ENCODE measurements around the gene FANCM.

DNA sequence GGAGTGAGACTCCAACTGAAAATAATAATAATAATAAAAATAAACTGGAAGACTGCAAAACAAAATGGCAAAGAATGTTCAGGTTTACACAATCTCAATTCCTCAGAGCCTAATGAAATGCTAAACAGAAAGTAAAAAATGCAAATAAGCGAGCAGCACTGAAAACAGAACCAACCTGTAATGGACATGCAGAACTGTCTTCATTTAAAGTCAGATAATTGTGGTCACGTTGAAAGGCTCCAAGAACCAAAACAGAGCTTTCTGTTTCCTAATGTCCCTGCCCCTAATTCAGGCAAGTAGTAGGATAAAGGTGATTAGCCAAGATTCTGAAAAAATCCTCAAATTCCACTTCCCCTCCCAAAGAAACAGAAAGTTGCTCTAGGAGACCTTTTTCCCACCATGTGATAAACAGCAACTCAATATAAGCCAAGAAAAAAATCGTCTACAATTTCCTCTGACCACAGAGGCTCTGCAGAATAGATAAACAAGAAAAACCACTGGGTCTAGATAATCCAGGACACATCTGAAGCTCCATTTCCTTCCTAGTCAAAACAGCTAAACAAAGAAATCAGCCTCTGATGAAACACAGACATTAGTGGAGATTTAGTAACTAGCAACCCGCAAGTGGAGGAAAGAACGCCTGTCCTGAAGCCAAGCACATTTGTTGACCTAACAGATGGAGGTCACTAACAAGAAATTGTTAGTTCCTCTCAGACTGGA lies 114.3 kb downstream of the FANCM start:
- TF ChIP-seq TAF1 (IDR thresholded peaks at IDR 0.05; ENCODE audit: borderline replicate concordance, insufficient read depth, low read length), result no peak
- TF ChIP-seq POLR2AphosphoS5 (IDR thresholded peaks at IDR 0.05; ENCODE audit: low read depth, low read length), result no peak
- no peak for TF ChIP-seq FOXP2 (optimal IDR thresholded peaks at IDR 0.05; ENCODE audit: borderline replicate concordance, extremely low read depth, extremely low read length, insufficient read depth)
- TF ChIP-seq, protein P1, sequence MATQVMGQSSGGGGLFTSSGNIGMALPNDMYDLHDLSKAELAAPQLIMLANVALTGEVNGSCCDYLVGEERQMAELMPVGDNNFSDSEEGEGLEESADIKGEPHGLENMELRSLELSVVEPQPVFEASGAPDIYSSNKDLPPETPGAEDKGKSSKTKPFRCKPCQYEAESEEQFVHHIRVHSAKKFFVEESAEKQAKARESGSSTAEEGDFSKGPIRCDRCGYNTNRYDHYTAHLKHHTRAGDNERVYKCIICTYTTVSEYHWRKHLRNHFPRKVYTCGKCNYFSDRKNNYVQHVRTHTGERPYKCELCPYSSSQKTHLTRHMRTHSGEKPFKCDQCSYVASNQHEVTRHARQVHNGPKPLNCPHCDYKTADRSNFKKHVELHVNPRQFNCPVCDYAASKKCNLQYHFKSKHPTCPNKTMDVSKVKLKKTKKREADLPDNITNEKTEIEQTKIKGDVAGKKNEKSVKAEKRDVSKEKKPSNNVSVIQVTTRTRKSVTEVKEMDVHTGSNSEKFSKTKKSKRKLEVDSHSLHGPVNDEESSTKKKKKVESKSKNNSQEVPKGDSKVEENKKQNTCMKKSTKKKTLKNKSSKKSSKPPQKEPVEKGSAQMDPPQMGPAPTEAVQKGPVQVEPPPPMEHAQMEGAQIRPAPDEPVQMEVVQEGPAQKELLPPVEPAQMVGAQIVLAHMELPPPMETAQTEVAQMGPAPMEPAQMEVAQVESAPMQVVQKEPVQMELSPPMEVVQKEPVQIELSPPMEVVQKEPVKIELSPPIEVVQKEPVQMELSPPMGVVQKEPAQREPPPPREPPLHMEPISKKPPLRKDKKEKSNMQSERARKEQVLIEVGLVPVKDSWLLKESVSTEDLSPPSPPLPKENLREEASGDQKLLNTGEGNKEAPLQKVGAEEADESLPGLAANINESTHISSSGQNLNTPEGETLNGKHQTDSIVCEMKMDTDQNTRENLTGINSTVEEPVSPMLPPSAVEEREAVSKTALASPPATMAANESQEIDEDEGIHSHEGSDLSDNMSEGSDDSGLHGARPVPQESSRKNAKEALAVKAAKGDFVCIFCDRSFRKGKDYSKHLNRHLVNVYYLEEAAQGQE (IDR thresholded peaks at IDR 0.05; ENCODE audit: insufficient read depth in 1 of 2, low read depth in 2 of 2, low read length in 2 of 2), result no peak
- TF ChIP-seq SIN3A (IDR thresholded peaks at IDR 0.05; ENCODE audit: borderline replicate concordance, insufficient read depth, low read length), result no peak

Data from PFSK-1 (cell line).